HG02852 (cell line): ENCODE data around the gene CRAMP1.
"Not testable (repeated sequence)": the region's sequence is repeated elsewhere in the genome, so short reads cannot be mapped to it uniquely, and the experiment has no call there.

Experiments
- ATAC-seq: cut with Tn5 transposase; IDR thresholded peaks from one replicate; pipeline ENCODE4 v1.9.1; 2021; ENCODE audit warnings: mild to moderate bottlenecking, moderate library complexity; ENCODE audit not compliant: unreplicated experiment

The CRAMP1 gene

GRCh38 chr16:1612320-1613111, at the start of gene CRAMP1:
TSS of gene CRAMP1 (plus strand) at chr16:1612360. CDS start at chr16:1614640, 2,280 bp downstream.
- no peak for ATAC-seq

- ATAC-seq, result no peak
Observed at GRCh38 chr16:1563786-1564185, 48.4 kb upstream of the CRAMP1 start.

DNA sequence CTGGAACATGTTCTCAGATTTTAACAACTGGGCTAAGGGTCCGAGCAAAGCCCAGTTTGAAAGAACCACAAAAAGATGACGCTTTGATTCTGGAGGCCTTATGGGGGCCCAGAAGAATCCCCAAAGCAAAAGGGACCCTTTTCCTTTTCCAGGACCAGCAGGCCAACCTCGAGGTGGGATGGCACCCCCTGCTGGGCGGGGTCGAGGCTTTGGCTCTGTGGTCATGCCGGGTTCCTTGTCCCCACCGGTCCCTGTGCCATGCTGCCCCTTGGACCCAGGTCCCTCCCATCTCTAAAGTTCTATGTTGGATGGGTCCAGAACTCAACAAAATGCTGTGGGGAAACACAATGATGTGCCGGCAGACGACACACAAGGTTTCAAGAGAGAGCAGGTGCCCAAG, 47.8 kb upstream of the CRAMP1 start:
- ATAC-seq, result no peak

DNA sequence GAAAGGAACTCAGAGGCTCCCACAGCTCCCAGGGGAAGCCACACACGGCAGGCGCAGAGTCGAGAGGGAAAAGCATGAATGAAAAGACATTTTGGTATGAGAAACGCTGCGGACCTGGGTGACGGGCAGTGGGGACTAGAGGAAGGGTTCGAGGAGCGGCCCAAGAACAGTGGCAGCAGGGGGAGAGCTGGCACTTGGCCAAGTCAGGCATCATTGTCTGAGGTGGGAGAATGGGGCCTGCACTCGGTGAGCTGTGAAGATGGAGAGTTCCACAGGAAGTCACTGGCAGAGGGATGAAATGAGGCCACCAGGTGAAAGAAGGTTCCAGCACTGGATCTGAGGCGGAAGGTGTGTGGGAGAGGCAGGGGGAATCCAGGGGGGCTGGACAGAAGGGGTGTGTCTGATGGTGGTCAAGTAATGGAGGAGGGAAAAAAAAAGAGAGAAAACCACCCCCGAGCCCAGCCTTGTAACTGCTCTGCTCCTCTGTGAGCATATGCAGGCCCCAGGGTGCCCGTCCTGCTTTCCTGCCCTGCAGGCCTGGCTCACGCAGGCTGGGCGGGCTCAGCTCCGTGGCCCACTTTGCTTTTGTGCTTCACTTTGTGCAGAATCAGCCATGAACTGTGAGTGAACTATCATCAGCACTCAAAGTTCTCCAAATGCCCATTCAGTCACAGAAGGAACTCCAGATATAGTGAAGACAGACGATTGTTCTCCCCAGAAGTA, 46.9 kb upstream of the CRAMP1 start:
- ATAC-seq, result no peak

GRCh38 chr16:1567988-1568387, 44.2 kb upstream of the CRAMP1 start:
- ATAC-seq, result no peak

- no peak for ATAC-seq
Observed at GRCh38 chr16:1571012-1571671, 41.0 kb upstream of the CRAMP1 start.

GRCh38 chr16:1572673-1573072, 39.5 kb upstream of the CRAMP1 start:
- no peak for ATAC-seq

DNA sequence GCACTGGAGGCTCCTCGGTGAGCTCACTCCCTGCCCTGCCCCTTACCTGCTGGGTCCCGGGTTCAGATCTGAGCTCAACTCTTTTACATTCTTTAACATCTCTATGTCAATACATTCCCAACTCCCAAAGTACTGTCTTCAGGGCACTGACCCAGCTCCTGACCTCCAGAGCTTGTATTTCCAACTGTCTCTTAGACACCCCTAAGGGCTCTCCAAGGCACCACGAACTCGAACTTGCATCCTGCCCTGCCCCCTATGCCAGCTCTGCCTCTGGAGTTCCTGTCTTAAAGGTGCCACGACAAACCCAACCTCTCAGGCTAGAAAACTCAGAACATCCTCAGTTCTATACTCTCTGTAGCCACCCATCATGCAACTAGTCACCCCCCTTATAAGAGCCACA, 38.9 kb upstream of the CRAMP1 start:
- no peak for ATAC-seq

- ATAC-seq, result no peak
Observed at GRCh38 chr16:1575578-1575977, 36.6 kb upstream of the CRAMP1 start.

DNA sequence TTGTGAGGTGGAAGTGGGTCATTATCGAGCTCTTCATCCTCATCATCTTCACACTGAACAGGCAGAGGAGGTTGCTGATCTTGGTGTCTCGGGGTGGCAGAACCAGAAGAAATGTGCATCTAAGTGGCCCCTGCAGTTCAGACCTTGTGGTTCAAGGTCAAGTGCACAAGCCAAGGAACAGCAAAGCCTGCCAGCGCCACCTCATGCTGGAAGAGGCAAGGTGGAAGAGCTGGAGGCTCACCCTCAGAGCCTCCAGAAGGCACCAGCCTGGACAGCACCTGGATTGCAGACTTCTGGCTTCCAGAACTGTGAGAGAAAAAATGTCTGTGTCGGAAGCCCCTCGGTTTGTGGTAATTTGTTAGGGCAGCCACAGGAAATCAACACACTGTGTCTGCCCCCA, 32.9 kb upstream of the CRAMP1 start:
- ATAC-seq, result no peak

DNA sequence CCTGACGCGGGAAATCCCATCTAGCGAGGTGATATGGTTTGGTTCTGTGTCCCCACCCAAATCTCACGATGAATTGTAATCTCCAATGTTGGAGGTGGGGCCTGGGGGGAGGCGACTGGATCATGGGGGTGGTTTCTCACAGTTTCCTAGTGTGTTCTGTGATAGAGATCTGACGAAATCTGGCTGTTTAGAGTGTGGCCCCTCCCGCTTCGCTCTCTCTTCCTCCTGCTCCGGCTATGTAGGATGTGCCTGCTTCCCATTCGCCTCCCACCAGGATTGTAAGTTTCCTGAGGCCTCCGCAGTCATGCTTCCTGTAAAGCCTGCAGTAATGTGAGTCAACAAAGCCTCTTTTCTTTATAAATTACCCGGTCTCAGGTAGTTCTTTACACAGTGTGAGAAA, 31.9 kb upstream of the CRAMP1 start:
- ATAC-seq, result no peak

- ATAC-seq, result no peak
Observed at GRCh38 chr16:1580956-1581355, 31.2 kb upstream of the CRAMP1 start.

- ATAC-seq, result no peak
Observed at GRCh38 chr16:1581804-1582203, 30.4 kb upstream of the CRAMP1 start.

DNA sequence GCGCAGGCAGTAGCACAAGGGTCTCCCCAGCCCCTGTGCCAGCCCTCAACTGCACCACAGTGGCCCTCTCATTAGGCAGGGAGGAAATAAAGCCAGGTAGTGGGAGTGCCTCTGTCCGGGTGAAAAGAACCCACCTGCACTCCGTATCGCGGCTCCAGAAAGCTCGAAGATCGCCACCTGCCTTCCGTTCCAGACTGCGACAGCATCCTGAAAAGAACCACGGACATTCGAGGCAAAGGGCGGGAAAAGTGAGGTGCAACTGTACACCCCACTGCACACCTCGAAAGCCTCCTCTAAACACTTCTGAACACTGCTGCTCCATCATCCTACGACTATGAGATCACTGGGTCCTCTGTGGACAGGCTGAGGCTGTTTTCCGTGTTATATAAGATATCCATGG, 29.0 kb upstream of the CRAMP1 start:
- ATAC-seq, result no peak

- no peak for ATAC-seq
Observed at GRCh38 chr16:1584926-1585484, 27.2 kb upstream of the CRAMP1 start.

DNA sequence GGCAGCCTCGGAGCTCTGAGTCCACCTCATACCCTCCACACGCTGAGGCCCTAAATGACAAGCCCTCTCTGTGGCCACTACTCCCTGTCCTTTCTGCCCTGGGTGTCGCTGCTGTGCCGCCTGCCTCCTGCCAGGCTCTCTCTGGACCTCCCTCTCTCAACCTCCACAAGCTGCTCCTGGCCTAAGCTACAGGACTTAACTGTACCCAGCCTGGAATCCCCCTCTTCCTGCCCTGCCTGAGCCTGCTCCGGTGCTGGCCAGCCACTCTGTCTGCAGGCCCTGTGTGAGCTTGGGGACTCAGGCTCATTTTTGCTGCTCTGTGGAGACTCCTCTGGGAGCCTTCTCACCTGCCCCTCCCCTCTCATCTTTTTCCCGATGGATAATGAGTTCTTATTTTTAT, 21.8 kb upstream of the CRAMP1 start:
- no peak for ATAC-seq

GRCh38 chr16:1590930-1591705, 21.0 kb upstream of the CRAMP1 start:
- ATAC-seq, result no peak

GRCh38 chr16:1592446-1592845, 19.7 kb upstream of the CRAMP1 start:
- no peak for ATAC-seq

DNA sequence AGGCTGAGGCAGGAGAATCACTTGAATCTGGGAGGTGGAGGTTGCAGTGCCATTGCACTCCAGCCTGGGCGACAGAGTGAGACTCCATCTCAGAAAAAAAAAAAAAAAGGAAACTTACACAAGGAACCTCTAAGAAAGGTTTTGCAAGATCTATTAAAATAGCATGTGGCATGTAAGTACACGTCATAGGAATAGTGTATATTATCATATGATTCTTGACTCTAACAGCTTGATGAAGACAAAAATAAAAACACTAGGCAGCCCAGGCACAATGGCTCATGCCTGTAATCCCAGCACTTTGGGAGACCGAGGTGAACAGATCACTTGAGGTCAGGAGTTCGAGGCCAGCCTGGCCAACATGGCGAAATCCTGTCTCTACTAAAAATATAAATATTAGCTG, 16.6 kb upstream of the CRAMP1 start:
- not testable (repeated sequence) for ATAC-seq

DNA sequence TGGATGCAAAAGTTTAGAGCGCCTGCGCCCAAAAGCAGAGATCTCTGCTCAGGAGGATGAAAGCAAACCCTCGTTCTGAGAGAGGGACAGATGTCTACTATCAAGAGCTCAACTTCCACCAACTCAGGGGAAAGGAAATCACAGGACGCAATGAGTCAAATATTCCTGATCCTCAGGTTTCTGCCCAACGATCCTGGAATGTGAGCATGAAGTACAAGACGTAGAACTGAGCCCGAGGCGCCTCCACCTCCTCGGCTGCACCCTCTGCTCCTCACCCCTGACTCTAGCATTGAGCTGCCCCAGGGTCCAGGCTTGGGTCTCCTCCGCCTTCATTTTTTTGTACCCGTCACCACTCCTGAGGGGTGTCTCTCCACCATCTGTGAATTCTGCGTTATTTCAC, 15.6 kb upstream of the CRAMP1 start:
- ATAC-seq, result no peak

- ATAC-seq, result no peak
Observed at GRCh38 chr16:1597154-1597553, 15.0 kb upstream of the CRAMP1 start.
